Skeletal muscle tissue (tissue), 4 donors: ENCODE measurements around the gene CD276. TPM values are rescaled to one million over a fixed set of nuclear protein-coding genes. Genes with fewer than 3 reads are reported as not detected.

Source experiments
- H3K27ac ChIP-seq: one replicate; pipeline ENCODE4 v1.7.0; 2013; ENCODE audit warnings: mild to moderate bottlenecking, low read depth, low read length, inconsistent platforms
- H3K27me3 ChIP-seq, 3 donors: one replicate each; pipeline ENCODE4 v1.7.0; 2013; ENCODE audit warnings: low read length in 3 of 3; ENCODE audit not compliant: control insufficient read depth in 3 of 3, insufficient read depth in 3 of 3
- H3K36me3 ChIP-seq, 3 donors: one replicate each; pipeline ENCODE4 v1.7.0; 2013; ENCODE audit warnings: low read length in 3 of 3; ENCODE audit not compliant: control insufficient read depth in 3 of 3, insufficient read depth in 3 of 3
- H3K4me1 ChIP-seq, 3 donors: one replicate each; pipeline ENCODE4 v1.7.0; 2013; ENCODE audit warnings: low read length in 3 of 3, mild to moderate bottlenecking in 3 of 3; ENCODE audit not compliant: control insufficient read depth in 3 of 3, insufficient read depth in 3 of 3
- H3K4me3 ChIP-seq, 3 donors: one replicate each; pipeline ENCODE4 v1.7.0; 2013; ENCODE audit warnings: low read length in 3 of 3
- H3K9ac ChIP-seq, 3 donors: one replicate each; pipeline ENCODE4 v1.7.0; 2013; ENCODE audit warnings: low read length in 3 of 3, mild to moderate bottlenecking in 3 of 3, moderate library complexity in 2 of 3, low read depth in 1 of 3
- H3K9me3 ChIP-seq, 3 donors: one replicate each; pipeline ENCODE4 v1.7.0; 2013; ENCODE audit warnings: low read length in 3 of 3; ENCODE audit not compliant: control insufficient read depth in 3 of 3
- total RNA-seq: library from RNA; depleted of rRNA; stranded (reverse); fragments of >200 nt; gene quantifications from one replicate; pipeline ENCODE4 v1.2.3, GENCODE V29; 2014
- donor health status: Osteomylitis.

Gene CD276
- total RNA-seq, 1 donor from 2014 or later: 40.7 TPM

GRCh38 chr15:73756947-73757513, 72.8 kb downstream of the CD276 start:
- peaks cover 40 to 61% (median 52%) of the 10 kb centered on the region in 3 donors for H3K27me3 ChIP-seq
- peaks cover 3 to 8% (median 4%) of the 10 kb centered on the region in 3 donors for H3K4me1 ChIP-seq
- no peaks in the 10 kb centered on the region for H3K36me3 ChIP-seq
- H3K9ac ChIP-seq: no peak overlapping the region
- no peaks in the 10 kb centered on the region for H3K9me3 ChIP-seq
- H3K27ac ChIP-seq: no peak overlapping the region
- no peak overlapping the region for H3K4me3 ChIP-seq

- Histone ChIP-seq H3K9me3 (no peaks in the 10 kb centered on the region), H3K36me3 (no peaks in the 10 kb centered on the region), H3K27ac (no peak overlapping the region), H3K9ac (no peak overlapping the region), H3K4me3 (no peak overlapping the region), H3K4me1 (peaks cover 3 to 4% (median 4%) of the 10 kb centered on the region in 3 donors), H3K27me3 (peaks cover 40 to 59% (median 52%) of the 10 kb centered on the region in 3 donors)
Measured at GRCh38 chr15:73757571-73757970, 73.4 kb downstream of the CD276 start.

- H3K36me3 ChIP-seq: no peaks in the 10 kb centered on the region
- H3K4me3 ChIP-seq: no peak overlapping the region
- no peak overlapping the region for H3K27ac ChIP-seq
- H3K9me3 ChIP-seq: no peaks in the 10 kb centered on the region
- H3K4me1 ChIP-seq: peaks cover under 1 to 3% (median 2%) of the 10 kb centered on the region in 3 donors
- no peak overlapping the region for H3K9ac ChIP-seq
- peaks cover 37 to 56% (median 53%) of the 10 kb centered on the region in 3 donors for H3K27me3 ChIP-seq
Measured at GRCh38 chr15:73758461-73758860, 74.3 kb downstream of the CD276 start.

GRCh38 chr15:73760330-73761329, 76.4 kb downstream of the CD276 start:
- no peak overlapping the region for H3K9ac ChIP-seq
- H3K4me1 ChIP-seq: no peaks in the 10 kb centered on the region
- H3K4me3 ChIP-seq: no peak overlapping the region

GRCh38 chr15:73763931-73764330, 79.7 kb downstream of the CD276 start:
- H3K9ac ChIP-seq: no peak overlapping the region
- no peak overlapping the region for H3K27ac ChIP-seq
- no peaks in the 10 kb centered on the region for H3K4me1 ChIP-seq

More at GRCh38 chr15:73760330-73761329, 76.4 kb downstream of the CD276 start:
- H3K36me3 ChIP-seq: no peaks in the 10 kb centered on the region
- H3K27me3 ChIP-seq: peaks cover 31 to 55% (median 46%) of the 10 kb centered on the region in 3 donors
- no peak overlapping the region for H3K27ac ChIP-seq
- H3K9me3 ChIP-seq: no peaks in the 10 kb centered on the region

More at GRCh38 chr15:73763931-73764330, 79.7 kb downstream of the CD276 start:
- Histone ChIP-seq H3K4me3 (no peak overlapping the region), H3K36me3 (no peaks in the 10 kb centered on the region), H3K27me3 (peaks cover 13 to 34% (median 33%) of the 10 kb centered on the region in 3 donors), H3K9me3 (no peaks in the 10 kb centered on the region)

Other genes with a start within 250 kb of the CD276 start
- gene REC114, start 241.2 kb upstream of the CD276 start, total RNA-seq: not detected
- 43.3 TPM for gene NPTN, start 51.0 kb upstream of the CD276 start, total RNA-seq
- gene INSYN1, start 69.0 kb downstream of the CD276 start, total RNA-seq: 2.1 TPM
- not detected for gene TBC1D21, start 189.2 kb downstream of the CD276 start, total RNA-seq
- 7.8 TPM for gene LOXL1, start 242.1 kb downstream of the CD276 start, total RNA-seq